HG03064 (cell line): ENCODE measurements around the gene FHL2.

Source experiments
- ATAC-seq: cut with Tn5 transposase; IDR thresholded peaks from one replicate; pipeline ENCODE4 v1.9.1; 2021; ENCODE audit warnings: low read depth; ENCODE audit not compliant: unreplicated experiment

Gene FHL2

GRCh38 chr2:105380432-105381100 is 18.3 kb downstream of the FHL2 start:
- no peak for ATAC-seq

DNA sequence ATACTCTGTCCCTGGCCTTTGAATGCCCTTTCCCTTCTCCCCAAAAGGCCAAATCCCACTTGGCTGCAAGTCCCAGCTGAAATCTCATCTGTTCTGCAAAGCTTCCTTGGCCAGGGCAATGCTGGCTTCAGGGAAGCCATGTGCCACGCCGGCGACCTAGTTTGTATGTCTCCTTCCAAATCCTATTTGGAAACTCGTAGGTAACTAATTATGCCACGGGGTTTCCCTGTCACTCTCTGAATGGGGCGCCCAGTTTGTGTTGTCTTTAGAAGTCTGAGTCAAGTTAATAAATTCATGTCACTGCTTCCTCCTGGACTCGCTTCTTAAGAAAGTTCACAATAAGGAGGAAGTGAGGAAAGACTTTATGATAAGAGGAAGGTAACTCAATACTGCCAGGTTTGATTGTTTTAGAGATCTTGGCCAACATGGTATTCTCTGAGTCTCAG is 19.1 kb downstream of the FHL2 start:
- no peak for ATAC-seq

DNA sequence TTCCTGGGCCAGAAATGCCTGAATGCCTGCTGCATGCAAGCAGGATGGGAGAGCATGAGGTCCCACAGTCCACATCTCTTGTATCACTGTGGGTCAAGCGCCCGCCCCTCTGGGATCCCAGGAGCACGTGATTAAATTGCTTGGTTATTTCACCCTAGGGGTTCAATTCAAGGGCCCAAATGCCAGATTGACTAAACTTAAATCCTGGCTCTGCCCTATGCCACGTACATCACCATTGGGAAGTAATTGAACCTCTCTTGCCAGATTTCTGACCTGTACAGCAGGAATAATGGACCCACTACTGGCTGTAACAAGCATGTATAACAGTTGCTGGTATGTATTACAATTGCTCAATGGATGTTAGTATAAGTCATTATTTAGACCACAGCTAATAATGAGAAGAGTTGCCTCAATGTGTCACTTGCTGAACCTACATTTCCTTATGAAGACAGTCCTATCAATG is 19.9 kb downstream of the FHL2 start:
- ATAC-seq = no peak

DNA sequence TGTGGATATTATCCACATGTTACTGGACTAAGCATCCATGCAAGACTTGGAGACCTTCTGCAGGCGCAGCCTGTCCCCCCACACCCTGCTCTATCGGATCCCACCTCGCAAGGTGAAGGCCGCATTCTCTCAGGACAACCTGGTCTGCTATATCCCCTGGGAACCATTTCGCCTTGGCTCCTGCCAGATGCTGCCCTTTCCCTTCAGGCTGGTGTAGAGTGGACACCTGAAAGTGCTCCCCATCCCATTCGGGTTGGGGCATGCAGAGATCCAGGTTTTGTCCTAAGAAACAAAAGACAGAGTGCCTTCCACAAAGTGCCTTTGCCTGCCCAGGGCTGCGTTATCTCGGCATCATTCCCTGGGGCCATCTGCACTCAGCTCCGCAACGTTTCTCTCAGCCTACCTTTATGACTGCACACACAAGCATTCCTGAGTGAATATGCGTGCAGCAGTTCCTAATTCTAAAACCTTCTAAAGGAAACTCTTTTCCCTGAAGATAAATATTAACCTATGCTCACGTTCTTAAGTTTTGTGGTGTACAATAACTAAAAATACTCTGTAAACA is 20.5 kb downstream of the FHL2 start:
- ATAC-seq = no peak

DNA sequence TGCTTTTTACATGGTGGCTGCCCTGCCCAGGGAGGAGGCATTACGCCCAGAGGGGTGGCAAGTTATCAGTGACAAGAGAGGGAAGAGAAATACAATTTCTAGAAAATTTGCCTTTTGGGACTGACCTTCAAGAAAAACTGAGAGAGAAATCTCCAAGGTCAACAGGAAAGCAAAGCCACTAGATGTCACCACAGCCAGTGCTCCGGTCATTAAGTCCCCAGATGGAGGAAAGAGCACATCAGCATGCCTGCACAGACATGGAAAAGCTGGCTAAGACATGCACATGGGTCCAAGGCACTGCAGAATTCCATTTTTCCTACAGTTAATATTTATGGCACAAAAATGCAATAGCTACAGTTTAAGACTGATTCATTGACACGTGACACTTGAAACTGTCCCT is 21.0 kb downstream of the FHL2 start:
- ATAC-seq = no peak

- no peak for ATAC-seq
Measured at GRCh38 chr2:105376789-105377240, 22.0 kb downstream of the FHL2 start.

DNA sequence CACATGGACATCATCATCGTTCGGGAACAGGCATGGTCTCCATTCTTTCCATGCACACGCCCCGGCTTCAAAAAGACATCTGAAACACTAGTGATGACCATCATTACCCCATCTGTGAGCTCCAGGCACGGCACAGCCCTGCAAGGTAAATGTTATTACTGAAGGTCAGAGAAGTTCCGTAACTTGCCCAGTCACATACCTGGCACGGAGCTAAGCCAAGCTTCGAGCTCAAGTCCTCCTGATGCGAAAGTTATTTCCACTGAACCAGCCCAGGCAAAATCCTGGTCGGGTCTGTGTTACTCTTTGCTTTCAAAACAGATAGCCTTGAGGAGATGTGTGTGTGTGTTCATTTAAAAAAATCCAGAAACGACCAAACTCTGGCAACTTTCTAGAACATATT is 22.8 kb downstream of the FHL2 start:
- ATAC-seq = no peak

DNA sequence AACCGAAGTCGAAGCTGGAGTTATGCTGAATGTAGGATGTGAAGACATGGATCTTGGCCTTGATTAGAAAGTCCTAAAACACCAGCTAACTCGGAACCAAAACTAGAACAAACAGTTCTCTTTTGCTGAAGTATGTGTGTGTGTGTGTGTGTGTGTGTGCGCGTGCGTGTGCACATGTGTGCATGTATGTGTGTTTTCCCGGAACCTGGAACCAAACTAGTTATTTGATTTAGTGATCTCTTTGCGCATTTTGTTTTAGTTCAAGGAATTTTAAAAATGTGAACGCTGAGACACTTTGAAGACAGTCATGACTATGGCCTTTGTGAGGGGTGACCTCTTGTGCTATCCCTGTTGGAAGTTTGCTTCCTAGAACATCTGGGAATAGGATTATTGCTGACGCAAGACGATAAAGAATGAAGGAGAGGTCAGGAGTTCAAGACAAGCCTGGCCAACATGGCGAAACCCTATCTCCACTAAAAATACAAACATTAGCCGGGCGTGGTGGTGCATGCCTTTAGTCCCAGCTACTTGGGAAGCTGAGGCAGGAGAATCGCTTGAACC is 23.8 kb downstream of the FHL2 start:
- no peak for ATAC-seq

GRCh38 chr2:105373895-105374401 is 24.9 kb downstream of the FHL2 start:
- peak; percentile 85 for ATAC-seq

DNA sequence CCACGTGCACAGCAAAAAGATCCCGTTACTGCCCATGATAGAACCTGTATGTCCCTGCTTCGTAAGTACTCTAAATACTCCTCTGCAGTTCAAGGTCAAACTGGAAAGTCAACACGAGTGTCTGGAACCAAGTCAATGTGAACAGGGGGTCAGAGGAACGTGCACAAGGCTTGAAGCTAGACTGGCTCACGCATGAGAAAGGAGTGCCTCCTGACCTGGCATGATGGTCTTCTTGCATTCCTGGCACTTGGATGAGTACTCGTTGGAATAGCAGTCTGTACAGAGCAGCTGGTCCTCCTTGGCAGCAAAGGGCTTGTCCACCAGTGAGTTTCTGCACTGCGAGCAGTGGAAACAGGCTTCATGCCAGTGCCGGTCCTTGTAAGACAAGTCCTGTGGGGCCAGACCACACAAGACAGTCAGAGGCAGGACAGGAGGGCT is 25.5 kb downstream of the FHL2 start:
- ATAC-seq = peak; percentile 28

DNA sequence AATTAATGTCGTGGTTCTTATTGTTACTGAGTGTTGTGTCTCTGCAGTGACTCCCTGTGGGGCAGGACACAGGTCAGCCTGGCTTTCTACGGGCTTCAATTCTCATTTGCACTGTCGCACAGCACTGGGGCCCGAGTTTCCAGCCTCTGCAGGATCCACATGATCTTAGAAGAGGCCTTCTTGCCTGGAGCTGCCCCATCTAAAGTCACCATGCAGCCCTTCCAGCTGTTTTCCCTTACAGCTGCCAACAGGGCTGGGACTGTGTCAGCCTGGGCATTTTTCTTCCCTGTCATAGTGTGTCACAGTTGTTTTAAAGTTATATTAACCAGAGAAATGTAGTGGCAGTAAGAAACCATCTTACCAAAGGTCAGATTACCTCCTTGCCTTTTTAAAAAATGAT is 27.0 kb downstream of the FHL2 start:
- ATAC-seq = no peak

DNA sequence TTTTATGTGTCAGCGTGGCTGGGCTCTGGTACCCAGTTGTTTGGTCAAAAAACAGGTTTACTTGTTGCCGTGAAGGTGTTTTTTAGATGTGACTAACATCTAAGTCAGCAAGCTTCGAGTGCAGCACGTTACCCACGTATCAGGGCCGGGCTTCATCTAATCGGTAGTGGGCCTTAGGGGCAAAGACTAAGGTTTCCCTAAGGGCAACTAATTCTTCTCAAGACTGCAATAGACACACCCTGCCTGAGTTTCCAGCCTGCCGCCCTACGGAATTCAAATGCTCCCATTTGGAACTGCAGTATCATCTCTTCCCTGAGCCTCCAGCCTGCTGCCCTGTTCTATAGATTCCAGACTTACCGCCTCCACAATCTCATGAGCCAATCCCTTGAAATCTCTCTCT is 27.7 kb downstream of the FHL2 start:
- ATAC-seq = no peak

DNA sequence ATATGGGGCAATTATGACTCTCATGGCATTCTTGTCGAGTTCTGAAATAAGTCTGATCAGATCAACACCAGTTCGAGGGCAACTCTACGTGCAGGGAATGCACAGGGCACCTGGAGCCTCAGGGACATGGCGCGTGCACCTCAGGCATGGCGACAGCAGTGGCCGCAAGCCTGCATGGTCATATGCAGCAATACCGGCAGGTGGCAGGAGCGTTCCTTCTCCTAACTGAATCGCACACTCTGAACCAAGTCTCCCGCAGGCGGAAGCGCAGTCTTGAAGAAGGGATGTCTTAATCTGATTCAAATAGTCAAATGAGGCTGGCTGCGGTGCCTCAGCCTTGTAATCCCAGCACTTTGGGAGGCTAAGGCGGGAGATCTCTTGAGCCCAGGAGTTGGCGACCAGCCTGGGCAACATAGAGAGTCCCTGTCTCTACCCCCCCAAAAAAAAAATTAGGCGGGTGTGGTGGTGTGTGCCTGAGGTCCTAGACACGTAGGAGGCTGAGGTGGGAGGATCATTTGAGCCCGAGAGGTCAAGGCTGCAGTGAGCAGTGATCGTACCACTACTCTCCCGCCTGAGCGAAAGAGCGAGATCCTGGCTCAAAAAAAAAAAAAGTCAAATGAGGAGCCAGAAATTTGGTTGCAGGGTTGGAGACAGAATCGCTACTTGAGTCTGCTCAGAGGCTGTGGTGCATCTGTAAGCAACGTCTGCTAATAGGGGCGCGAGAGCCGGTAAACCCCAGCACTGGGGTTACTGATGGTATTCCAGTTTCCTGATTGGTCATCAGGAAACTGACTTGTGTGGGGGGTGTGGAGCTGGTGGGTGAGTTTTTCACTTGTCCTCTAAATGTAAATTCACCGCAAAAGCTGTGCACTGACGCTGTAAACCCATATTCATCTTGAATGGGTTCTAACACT is 28.8 kb downstream of the FHL2 start:
- peak; percentile 89 for ATAC-seq

GRCh38 chr2:105368759-105369408 is 30.0 kb downstream of the FHL2 start:
- no peak for ATAC-seq

DNA sequence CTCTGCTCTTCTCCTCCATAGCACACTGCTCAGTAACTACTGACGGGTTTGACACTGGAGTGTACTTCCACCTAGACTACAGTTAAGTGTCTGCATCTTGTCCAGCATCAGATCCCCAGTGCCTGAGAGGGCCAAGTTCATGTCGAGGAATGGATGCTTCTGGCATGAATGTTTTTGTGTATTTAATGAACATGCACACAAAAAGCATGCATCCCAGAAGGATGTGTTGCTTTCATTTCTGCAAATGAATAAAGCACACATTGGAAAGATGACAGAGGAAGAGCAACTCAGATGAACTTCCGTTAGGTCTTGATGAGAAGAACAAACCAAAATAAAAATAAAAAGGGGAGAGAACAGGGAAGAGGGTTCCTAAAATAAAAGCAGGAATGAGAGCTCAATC is 33.6 kb downstream of the FHL2 start:
- no peak for ATAC-seq

DNA sequence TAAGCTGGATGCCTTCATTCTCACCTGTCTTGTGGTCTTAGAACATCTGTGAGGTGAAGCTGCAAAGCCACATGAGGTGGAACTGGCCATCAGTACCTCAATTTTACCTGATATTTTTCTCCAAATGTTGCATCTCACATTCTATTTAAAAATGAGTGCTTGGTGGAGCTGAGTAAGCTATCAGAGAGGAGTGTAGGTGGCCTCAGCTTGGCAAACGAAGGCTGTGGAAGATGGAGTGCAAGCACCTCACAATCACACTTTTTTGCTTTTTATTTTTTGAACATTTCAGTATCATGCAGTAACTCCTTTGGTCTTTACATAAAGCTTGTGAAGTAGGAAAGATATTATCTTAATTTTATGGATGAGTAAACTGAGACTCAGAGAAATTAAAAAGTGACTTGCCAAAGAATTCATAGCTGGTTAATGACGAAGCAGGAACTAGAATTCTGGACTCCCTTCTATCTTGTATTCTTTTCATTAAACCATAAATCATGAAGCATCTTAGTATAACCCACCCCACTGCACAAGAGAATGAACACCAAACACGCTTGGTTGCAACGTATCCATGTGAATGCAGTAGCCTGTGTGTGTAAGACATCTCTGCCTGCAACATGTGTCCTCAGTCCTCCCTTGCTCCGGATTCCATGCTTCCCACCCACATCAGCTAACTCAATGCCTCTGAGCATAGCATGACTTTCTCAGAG is 34.3 kb downstream of the FHL2 start:
- no peak for ATAC-seq

GRCh38 chr2:105362862-105363591 is 35.8 kb downstream of the FHL2 start:
- ATAC-seq = no peak

- ATAC-seq = no peak
Measured at GRCh38 chr2:105361102-105361889, 37.6 kb downstream of the FHL2 start.
